Testis (tissue), 2 donors: ENCODE data around the gene PRKCD.

Source experiments
- CTCF ChIP-seq, 3 experiments: fragments of 450-650 bp in 2 of 3; fragments of 200-600 bp in 1 of 3; sonication (generic) in 1 of 3; IDR thresholded peaks; one replicate each; pipeline ENCODE4 v1.5.1; 2016 to 2019; ENCODE audit warnings: antibody characterized with exemption in 3 of 3, mild to moderate bottlenecking in 2 of 3, moderate library complexity in 1 of 3
- POLR2A ChIP-seq: fragments of 450-650 bp; IDR thresholded peaks from one replicate; pipeline ENCODE4 v1.6.1; 2017; ENCODE audit warnings: antibody characterized with exemption, mild to moderate bottlenecking, moderate library complexity

- TF ChIP-seq POLR2A, result no peak
- no peak for TF ChIP-seq CTCF (IDR thresholded peaks at IDR 0.05)
Measured at GRCh38 chr3:53189276-53189675, 28.3 kb downstream of the PRKCD start.
